Epithelial cell of prostate (primary cell): Measurements from ENCODE around the gene PCED1B.
A peak's percentile ranks its signal among the peaks of the same experiment; 100 is the strongest.
"Not testable (repeated sequence)": the region's sequence is repeated elsewhere in the genome, so short reads cannot be mapped to it uniquely, and the experiment has no call there.

Experiments
- DNase-seq: peaks from one replicate; pipeline ENCODE4 v3.0.0-alpha.2; 2011; ENCODE audit warnings: low read depth, low spot score
- H3K27ac ChIP-seq: fragments of 450-650 bp; 2 replicates; pipeline ENCODE4 v1.5.1; 2017; ENCODE audit warnings: mild to moderate bottlenecking

Gene PCED1B

DNA sequence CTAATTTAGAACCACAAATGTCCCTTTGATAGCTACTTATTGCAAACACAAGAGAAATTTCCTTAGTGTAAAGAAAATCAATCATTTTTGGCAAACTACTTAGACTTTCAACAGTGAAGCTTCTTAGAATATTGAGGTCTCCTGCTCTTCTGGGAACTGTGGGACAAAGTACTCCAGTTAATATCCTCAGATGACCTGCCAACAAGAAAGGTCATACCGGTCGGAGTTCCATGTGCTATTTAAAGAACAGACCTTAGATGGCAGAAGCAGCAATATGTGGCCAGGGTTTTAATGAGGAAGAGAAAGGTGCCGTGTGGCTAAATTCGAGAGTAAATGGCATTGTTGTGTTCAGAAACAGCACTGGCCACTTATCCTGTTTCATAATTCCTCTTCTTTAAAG, 115.1 kb downstream of the PCED1B start:
- no peak for DNase-seq
- no peak overlapping the region for H3K27ac ChIP-seq

DNA sequence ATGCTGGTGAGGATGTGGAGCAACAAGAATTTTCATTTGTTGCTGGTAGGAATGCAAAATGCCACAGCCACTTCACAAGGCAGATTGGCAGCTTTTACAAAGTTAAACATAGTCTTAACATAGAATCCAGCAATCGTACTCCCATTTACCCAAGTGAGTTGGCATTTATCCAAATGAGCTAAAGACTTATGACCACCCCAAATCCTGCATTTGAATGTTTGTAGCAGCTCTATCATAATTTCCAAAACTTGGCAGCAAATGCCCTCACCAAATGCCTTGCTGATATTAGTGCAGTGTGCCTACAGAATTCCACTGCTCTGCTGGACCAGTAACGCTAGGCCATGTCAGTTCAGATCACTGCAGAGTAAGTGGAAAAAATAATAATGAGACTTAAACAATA, 121.0 kb downstream of the PCED1B start:
- no peak overlapping the region for H3K27ac ChIP-seq
- DNase-seq = no peak

DNA sequence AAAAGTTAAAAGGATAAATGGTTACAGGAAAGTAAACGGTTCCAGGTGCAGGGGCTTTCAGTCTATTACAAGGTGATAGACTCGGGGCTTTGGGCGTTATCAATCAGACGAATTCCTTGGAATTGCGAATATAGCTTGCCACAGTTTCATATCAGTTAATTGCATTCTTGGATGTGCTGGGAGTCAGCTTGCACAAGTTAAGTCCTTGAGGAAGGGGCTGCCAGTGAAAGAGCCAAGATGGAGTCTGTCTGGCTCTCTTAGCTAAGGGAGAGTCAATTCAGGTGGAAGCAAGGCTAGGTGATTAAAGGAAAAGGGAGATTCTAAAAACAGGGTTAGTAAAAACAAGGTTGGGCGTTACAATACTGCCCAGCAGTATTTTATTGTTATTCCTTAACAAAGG, 121.8 kb downstream of the PCED1B start:
- DNase-seq, H3K27ac ChIP-seq: not testable (repeated sequence)

DNA sequence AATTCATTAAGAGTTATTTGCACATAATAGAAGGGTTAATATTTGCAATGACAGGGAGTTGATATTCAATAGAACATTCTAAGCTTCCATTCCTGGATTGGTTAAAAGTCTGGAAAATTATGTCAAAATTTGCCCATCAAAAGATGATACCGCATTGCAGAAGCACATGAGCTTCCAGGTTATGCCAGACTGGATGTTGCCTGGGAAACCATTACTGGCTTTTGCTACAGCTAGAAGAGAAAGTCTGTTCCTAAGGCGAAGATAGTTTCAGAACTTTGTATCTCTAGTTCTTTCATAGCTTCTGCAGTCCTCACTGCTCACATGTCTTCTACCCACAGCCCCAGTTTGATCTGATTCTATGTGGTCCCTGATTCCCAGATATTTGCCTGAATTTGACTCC, 122.8 kb downstream of the PCED1B start:
- no peak for DNase-seq
- no peak overlapping the region for H3K27ac ChIP-seq

DNA sequence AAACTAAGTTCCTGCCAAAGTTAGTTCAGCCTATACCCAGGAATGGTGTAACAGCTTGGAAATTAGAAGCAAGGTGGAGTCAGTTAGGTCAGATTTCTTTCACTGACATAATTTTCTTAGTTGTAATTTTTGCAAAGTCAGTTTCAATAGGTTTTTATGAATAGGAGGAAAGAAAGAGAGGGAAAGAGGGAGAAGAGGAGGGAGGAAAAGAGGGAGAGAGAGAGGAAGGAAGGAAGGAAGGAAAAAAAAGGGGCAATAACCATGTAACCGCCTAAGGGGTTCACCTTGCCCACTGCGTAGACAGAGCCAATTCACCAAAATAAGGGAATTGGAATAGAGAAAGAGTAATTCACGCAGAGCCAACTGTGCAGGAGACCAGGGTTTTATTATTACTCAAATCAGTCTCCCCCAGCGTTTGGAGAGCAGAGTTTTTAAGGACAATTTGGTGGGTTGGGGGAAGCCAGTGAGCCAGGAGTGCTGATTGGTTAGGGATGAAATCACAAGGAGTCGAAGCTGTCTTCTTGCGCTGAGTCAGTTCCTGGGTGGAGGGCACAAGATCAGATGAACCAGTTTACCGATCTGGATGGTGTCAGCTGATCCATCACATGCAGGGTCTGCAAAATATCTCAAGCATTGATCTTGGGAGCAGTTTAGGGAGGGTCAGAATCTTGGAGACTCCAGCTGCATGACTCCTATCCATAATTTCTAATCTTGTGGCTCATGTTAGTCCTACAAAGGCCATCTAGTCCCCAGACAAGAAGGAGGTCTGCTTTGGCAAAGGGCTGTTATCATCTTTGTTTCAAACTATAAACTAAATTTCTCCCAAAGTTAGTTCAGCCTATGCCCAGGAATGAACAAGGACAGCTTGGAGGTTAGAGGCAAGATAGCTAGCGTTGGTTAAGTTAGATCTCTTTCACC, 126.4 kb downstream of the PCED1B start:
- DNase-seq = no peak
- no peak overlapping the region for H3K27ac ChIP-seq

DNA sequence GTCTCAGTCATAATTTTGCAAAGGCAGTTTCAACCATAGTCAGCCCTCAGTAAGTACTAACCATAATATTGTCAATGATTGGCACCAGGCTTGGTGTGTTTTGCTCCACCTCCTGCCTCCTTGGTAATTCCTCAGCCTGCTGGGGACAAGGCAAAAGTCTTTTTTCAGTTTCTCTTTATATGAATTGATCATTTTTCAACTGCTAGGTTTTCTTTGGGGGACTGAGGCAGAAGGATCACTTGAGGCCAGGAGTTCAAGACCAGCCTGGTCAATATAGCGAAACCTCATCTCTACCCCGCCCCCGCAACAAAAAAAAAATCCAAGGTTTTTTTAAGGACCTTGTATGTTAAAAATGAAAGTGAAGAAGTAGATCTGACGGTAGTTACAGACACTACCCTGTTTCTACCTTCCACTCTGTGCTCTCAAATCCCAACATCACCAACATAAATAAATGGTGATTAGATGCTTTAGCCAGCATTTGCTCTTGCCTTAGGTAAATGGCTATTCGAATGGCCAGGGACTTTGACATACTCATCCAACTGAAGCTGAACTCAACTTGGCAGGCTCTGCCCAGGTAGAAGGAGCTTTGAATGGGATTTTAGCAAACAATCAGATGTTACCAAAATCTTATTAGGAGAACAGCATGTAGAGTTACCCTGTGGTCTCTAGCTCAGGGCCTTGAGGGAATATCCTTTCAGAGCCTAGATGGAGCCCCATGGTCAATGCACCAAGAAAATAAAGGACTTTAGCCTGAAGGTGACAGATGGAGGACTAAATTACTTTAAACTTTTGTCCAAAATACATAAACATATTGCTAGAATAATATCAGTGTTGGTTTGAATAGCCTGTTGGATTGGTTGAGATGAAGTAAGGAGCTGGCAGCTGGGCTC, 127.3 kb downstream of the PCED1B start:
- DNase-seq = no peak
- H3K27ac ChIP-seq = peak overlapping the region; percentile 49

DNA sequence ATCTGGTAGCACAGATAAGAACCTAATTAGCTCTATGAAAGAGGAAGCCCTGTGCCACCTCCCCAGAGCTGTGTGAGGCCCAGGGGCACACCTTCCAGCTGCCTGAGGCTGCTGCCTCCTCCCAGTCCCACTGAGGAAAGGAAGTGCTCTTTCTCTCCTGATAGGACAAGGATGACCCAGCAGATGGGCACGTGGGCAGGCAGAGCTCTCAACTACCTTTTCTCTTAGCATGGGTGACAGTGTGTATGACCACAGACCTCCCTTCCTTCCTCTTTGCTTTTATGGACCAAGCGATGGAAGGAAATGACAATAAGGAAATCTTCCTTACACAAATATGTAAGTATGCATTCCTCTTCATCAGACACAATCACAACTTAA, 127.9 kb downstream of the PCED1B start:
- no peak for DNase-seq
- H3K27ac ChIP-seq = peak overlapping the region; percentile 49

DNA sequence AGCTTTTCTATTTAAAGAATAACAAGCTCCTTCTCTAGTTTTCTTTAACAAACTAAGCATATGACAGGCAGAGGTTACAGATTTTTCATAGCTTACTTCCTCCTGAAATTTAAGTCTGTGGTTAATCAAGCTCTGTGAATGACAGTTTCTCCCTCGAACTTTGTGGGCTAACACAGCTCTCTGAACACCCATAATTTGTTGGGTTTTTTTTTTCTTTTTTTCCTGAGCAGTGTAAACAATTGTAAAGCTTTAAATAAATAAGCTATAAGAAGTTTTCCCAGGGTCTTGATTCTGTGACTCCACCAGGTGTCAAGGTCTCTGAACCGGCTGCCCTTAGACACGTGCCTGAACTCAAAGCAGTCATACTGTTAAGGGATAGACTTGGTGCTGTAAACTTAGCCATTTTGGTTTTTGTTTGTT, 128.4 kb downstream of the PCED1B start:
- DNase-seq = no peak
- H3K27ac ChIP-seq = peak overlapping the region; percentile 49

DNA sequence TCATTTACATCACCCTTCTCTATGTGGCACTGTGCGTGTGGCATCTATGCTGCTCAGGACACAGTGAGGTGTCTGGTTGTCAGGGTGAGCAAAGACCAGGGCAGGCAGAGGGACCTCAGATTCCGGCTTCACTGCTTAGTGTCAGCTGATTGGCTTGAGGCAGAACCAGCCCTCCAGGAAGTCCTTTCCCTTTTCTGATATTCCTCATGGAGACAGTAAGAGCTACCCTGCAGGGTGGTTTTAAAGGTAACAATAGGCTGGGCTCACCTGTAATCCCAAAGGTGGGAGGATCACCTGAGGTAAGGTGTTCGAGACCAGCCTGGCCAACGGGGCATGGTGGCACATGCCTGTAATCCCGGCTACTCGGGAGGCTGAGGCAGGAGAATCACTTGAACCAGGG, 129.6 kb downstream of the PCED1B start:
- no peak overlapping the region for H3K27ac ChIP-seq
- no peak for DNase-seq

DNA sequence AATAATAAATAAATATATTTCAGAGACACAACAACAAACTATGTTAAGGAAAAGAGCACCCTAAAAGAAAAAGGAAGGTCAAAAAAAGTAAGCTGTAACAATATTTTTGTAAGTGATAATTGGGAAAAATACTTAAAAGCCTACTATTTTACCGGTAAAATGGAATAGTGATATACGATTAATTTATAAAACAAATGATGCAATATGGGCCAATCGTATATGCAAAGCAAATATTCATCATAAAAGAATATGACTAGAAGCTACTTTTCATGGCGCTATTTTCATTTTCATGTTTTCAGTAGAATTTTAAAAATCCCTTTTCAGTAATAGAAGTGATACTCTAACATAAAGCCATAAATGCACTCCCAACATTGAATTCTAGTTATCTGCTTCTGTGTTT, 131.4 kb downstream of the PCED1B start:
- H3K27ac ChIP-seq = no peak overlapping the region

DNA sequence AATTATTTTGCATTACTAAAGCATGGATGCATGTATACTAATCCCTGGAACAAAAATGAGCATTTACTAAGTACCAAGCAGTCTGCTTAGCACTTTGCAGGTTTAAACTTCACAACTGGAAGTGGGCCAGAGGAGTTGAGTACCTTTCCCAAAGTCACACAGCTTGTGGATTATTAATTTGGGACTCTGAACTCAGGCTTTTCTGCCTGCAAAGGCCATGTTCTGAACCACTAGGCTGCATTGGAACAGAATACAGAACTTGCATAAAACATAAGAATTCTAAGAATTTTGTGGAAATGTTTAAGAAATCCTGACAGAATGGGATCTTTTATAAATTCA, 133.2 kb downstream of the PCED1B start:
- no peak for DNase-seq
- H3K27ac ChIP-seq = peak overlapping the region; percentile 79

More for the DNA sequence above, 131.4 kb downstream of the PCED1B start:
- no peak for DNase-seq

DNA sequence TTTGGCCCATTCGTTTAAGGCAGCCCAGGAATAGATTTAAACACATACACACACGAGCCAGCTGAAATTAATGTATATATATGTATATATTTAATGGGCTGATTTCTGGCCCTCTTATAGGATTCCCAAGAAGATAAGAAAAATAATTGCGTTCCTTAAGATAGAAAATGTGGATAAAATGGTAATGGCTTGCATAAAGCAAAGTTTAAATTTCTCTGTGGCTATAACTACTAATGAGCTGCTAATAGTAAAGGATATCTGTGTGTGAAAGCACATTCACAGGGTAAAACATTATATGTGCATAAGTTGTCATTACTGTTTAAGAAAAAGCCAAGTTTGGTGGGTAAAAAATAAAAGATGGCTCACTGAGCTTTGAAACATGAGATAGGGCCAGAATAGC, 134.0 kb downstream of the PCED1B start:
- H3K27ac ChIP-seq = no peak overlapping the region
- DNase-seq = no peak

DNA sequence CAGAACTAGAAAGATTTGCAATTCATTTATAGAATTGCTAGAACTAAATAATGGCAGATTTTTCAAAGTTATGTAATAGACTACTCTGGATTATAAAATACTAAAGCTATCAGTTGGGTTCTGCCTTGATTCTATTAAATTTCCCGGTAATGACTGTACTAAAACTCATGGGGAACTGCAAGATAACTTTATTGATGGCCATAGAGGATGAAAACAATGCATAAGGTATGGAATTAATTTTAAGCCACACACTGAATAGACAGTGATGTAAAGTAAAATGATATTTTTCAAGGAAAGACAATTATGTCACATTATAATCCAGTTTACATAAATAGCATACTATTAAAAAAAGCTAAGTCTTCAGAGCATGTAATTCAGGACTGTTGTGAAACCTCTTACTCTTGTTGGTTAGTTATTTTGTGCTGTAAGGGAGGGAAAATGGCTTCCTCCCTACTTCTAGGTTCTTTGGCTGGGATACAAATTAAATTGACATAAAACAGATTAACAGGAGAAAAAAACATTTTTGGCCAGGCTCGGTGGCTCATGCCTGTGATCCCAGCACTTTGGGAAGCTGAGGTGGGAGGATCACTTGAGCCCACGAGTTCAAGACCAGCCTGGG, 134.7 kb downstream of the PCED1B start:
- DNase-seq = no peak
- no peak overlapping the region for H3K27ac ChIP-seq

DNA sequence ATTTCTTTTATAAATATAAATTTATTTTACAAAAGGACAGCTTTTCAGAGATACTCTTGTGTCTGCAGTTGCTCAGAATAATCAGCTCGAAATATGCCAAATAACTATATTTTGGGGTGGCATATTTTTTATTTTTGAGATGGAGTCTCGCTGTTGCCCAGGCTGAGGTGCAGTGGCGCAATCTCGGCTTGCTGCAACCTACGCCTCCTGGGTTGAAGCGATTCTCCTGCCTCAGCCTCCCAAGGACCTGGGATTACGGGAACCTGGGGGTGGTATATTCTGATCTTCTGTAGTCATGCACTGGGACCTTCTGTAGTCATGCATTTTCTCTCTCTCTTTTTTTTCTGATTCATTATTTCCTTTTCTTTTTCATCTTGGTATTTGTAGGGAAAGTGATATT, 135.3 kb downstream of the PCED1B start:
- H3K27ac ChIP-seq = no peak overlapping the region
- DNase-seq = no peak

DNA sequence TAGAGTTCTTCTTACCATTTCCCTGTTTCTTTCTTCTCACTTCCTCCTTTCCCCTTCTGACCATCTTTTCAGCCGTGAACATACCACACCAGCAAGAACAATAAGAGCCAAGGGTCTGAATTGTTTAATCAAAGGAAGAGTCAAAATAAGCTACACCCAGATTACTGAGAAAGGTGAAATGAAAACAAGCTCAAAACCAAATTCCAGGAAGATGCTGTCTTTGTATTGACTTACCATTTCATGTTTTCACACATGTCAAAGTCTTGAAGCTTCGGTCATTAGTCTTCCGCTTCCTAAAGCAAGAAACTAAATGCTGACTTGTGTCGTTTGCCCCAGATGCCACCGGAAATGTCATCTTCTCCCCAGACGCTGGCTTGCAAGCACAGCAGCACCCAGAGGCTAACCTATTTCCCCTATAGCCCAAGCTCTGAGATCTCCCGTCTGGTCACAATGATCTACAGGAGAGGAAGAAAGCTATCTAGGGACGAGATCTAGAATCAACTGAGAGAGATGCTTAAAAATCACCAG, 136.8 kb downstream of the PCED1B start:
- H3K27ac ChIP-seq = no peak overlapping the region
- DNase-seq = no peak

DNA sequence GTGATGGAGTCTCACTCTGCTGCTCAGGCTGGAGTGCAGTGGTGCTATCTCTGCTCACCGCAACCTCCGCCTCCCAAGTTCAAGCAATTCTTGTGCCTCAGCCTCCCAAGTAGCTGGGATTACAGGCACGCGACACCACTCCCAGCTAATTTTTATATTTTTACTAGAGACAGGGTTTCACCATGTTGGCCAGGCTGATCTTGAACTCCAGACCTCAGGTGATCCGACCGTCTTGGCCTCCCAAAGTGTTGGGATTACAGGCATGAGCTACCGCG, 138.1 kb downstream of the PCED1B start:
- H3K27ac ChIP-seq, DNase-seq: not testable (repeated sequence)

DNA sequence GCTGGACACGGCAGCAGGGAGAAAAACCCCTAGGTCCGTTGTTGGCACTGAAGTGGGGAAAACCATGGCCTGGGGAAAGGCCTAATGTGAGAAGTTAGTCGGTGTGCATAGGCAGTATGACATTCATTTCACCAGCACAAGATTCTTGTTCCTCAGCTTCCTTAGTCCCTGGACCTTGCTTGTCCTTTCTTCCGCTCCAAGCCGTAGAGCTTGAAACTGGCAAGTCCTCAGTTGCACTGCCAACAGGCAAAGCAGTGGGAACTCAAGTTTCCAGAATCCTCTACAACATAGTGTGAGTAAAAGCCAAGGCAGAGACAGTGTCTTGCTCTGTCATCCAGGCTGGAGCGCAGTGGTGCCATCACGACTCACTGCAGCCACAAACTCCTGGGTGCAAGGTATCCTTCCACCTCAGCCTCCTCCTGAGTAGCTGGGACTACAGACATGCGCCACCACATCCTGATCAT, 138.8 kb downstream of the PCED1B start:
- no peak for DNase-seq
- no peak overlapping the region for H3K27ac ChIP-seq

DNA sequence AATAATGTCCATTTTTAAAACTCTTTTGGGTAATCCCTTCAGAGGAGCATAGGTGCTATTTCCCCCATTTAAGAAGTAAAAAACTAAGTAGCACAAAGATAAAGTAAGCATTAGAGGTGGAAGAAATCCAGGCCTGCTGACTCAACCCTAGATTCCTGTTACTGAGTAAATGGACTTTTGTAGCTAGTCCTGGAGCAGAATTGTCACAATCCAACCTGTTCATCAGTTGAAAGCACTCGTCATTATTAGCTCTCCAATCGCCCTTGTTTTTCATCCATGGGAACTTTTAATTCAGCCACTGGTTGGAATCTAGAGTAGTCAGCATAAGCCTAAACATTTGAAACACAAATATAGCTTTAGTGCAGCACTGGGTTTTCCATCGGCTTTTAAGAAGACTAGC, 139.8 kb downstream of the PCED1B start:
- no peak for DNase-seq
- peak overlapping the region; percentile 86 for H3K27ac ChIP-seq

DNA sequence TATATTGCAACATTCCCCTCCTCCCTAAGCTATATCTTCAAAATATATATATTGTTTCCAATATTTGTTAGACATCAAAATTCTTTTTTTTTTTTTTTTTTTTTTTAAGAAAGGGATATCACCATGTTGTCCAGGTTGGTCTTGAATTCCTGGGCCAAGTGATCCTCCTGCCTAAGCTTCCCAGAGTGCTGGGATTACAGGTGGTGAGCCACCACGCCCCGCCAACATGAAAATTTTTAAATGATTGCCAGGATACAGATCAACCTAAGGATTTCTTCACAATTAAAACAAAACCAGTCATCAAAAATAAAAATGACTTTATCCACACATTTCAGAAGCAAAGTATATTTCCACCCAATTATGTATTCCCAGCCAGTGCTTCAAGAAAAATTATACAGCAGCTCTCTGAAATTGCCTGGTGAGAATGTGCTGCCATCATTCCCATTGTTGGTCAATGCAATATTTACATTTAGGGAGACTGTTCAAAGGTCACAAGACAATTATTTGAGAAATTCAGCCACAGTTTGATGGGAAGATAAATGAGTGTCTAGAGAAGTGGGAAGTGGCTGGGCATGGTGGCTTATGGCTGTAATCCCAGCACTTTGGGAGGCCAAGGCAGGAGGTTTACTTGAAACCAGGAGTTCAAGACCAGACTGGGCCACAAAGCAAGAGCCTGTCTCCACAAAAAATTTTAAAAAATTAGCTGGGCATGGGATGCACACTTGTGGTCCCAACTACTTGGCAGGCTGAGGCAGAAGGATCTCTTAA, 142.0 kb downstream of the PCED1B start:
- peak overlapping the region; percentile 86 for H3K27ac ChIP-seq
- no peak for DNase-seq

DNA sequence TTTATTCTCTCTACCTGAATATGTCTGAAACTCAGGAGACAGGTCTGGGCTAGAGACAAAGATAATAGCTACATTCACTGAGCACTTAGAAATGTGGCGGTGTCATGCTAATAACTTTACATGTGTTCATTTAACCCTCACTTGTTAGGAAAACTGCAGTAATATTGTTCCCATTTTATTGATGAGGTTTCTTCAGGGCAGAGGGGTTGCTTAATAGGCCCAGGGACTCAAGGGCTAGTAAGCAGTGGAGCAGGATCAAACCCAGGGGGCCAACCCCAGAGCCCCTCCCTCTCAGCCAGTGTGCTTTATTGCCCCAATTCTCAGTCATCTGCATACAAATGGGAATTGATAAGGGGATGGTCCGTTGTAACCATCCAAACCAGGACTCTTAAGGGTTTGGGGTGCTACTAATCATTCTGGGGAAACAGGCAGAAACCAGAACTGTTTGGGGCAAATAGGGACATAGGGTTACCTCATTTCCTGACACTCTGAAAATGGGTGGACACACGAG, 143.2 kb downstream of the PCED1B start:
- no peak for DNase-seq
- H3K27ac ChIP-seq = no peak overlapping the region
